ENCODE results near the gene SPATA13.

GRCh38 chr13:24234200-24234915 is 73.8 kb downstream of the SPATA13 start:
- TF ChIP-seq, protein P1, sequence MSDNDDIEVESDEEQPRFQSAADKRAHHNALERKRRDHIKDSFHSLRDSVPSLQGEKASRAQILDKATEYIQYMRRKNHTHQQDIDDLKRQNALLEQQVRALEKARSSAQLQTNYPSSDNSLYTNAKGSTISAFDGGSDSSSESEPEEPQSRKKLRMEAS (IDR thresholded peaks at IDR 0.05): no peak
- TF ChIP-seq NFIC (IDR thresholded peaks at IDR 0.05) (no peak), CREB1 (IDR thresholded peaks at IDR 0.05; ENCODE audit: low read depth) (no peak), CEBPB (IDR thresholded peaks at IDR 0.05) (no peak), EGR1 (IDR thresholded peaks at IDR 0.05) (no peak)
- TF ChIP-seq, protein P2, sequence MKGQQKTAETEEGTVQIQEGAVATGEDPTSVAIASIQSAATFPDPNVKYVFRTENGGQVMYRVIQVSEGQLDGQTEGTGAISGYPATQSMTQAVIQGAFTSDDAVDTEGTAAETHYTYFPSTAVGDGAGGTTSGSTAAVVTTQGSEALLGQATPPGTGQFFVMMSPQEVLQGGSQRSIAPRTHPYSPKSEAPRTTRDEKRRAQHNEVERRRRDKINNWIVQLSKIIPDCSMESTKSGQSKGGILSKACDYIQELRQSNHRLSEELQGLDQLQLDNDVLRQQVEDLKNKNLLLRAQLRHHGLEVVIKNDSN (IDR thresholded peaks at IDR 0.05): no peak
- TF ChIP-seq, protein P3, sequence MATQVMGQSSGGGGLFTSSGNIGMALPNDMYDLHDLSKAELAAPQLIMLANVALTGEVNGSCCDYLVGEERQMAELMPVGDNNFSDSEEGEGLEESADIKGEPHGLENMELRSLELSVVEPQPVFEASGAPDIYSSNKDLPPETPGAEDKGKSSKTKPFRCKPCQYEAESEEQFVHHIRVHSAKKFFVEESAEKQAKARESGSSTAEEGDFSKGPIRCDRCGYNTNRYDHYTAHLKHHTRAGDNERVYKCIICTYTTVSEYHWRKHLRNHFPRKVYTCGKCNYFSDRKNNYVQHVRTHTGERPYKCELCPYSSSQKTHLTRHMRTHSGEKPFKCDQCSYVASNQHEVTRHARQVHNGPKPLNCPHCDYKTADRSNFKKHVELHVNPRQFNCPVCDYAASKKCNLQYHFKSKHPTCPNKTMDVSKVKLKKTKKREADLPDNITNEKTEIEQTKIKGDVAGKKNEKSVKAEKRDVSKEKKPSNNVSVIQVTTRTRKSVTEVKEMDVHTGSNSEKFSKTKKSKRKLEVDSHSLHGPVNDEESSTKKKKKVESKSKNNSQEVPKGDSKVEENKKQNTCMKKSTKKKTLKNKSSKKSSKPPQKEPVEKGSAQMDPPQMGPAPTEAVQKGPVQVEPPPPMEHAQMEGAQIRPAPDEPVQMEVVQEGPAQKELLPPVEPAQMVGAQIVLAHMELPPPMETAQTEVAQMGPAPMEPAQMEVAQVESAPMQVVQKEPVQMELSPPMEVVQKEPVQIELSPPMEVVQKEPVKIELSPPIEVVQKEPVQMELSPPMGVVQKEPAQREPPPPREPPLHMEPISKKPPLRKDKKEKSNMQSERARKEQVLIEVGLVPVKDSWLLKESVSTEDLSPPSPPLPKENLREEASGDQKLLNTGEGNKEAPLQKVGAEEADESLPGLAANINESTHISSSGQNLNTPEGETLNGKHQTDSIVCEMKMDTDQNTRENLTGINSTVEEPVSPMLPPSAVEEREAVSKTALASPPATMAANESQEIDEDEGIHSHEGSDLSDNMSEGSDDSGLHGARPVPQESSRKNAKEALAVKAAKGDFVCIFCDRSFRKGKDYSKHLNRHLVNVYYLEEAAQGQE (IDR thresholded peaks at IDR 0.05; ENCODE audit: low read depth): no peak
